HG02943 (cell line): ENCODE results near the gene CHP2.

Experiments
- ATAC-seq: cut with Tn5 transposase; IDR thresholded peaks from one replicate; pipeline ENCODE4 v1.9.1; 2021; ENCODE audit warnings: mild to moderate bottlenecking, low read depth, moderate library complexity; ENCODE audit not compliant: unreplicated experiment

The CHP2 gene

GRCh38 chr16:23803591-23804123, 48.8 kb downstream of the CHP2 start:
- ATAC-seq: peak; percentile 66

DNA sequence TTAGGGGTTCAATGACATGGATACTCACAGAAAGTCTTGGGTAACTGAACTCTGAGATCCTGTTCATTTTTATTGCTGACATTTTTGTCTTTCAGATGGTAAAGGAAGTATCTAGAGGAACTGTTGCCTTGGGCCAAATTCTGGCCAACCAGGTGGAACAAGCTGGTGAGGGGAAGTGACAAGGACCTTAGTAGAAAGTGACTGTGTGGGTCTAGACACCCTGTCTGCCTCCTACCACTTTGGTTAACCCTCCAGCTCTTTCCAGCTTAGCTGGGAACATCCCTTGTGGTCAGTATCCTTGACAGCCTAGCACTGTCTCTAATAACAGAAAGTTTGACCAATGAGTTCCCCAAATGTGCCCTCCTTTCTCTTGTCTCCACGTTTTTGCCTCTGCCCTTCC, 52.2 kb downstream of the CHP2 start:
- ATAC-seq: no peak
